Stimulated activated CD4-positive, alpha-beta T cell treated with anti-CD3 and anti-CD28 coated beads, TNF-alpha, amount 100 ng/mL, for 24 hours (primary cell): Measurements from ENCODE around the gene ZNF470.
A peak's percentile ranks its signal among the peaks of the same experiment; 100 is the strongest.

Experiments used
- DNase-seq, 3 experiments: peaks; one replicate each; pipeline ENCODE4 v3.0.0-alpha.2; 2020; ENCODE audit warnings: low read depth in 3 of 3

The ZNF470 gene

GRCh38 chr19:56608274-56608964 is 41.2 kb downstream of the ZNF470 start:
- DNase-seq, result no peak

- no peak for DNase-seq
Observed at GRCh38 chr19:56611288-56611687, 44.0 kb downstream of the ZNF470 start.

- no peak for DNase-seq
Observed at GRCh38 chr19:56612737-56613136, 45.5 kb downstream of the ZNF470 start.

- no peak for DNase-seq
Observed at GRCh38 chr19:56613639-56614038, 46.4 kb downstream of the ZNF470 start.

GRCh38 chr19:56617531-56617930 is 50.3 kb downstream of the ZNF470 start:
- no peak for DNase-seq

- DNase-seq, result no peak
Observed at GRCh38 chr19:56619121-56619520, 51.9 kb downstream of the ZNF470 start.

GRCh38 chr19:56622374-56622773 is 55.1 kb downstream of the ZNF470 start:
- no peak for DNase-seq

- DNase-seq, result no peak
Observed at GRCh38 chr19:56623006-56623405, 55.7 kb downstream of the ZNF470 start.

GRCh38 chr19:56625708-56626107 is 58.4 kb downstream of the ZNF470 start:
- no peak for DNase-seq

- no peak for DNase-seq
Observed at GRCh38 chr19:56633021-56633420, 65.8 kb downstream of the ZNF470 start.

- peak in 1 of 3 experiments; percentile 26 for DNase-seq
Observed at GRCh38 chr19:56637976-56638555, 70.8 kb downstream of the ZNF470 start.
